ENCODE results near the gene SYT2. TPM values are rescaled to one million over a fixed set of nuclear protein-coding genes. Genes with fewer than 3 reads are reported as not detected.
"Not testable (repeated sequence)": the region's sequence is repeated elsewhere in the genome, so short reads cannot be mapped to it uniquely, and the experiment has no call there.

Gene SYT2
- total RNA-seq, 1 experiment from 2014 or later = not detected

GRCh38 chr1:202547215-202547614, 163.0 kb downstream of the SYT2 start:
- BruUV-seq (replicated peaks) = no TSS peak
- RAD21 ChIA-PET (ENCODE audit: low non-redundant PET in 1 of 2, low total read pairs in 2 of 2, uncharacterized antibody in 2 of 2, unreplicated experiment in 2 of 2) = no interaction called here
- no peak for TF ChIP-seq CTCF (IDR thresholded peaks at IDR 0.05 in 2 of 3, conservative IDR thresholded peaks at IDR 0.05 in 1 of 3; ENCODE audit: borderline replicate concordance in 1 of 3, insufficient read depth in 1 of 3, low read depth in 2 of 3, low read length in 2 of 3)
- TF ChIP-seq CBX3 (IDR thresholded peaks at IDR 0.05; ENCODE audit: low read depth) = no peak
- TF ChIP-seq FOSL1 (IDR thresholded peaks at IDR 0.05; ENCODE audit: low read depth) = no peak
- no peak for TF ChIP-seq EZH2phosphoT487 (IDR thresholded peaks at IDR 0.05; ENCODE audit: borderline replicate concordance)
- no peak for TF ChIP-seq RAD21 (IDR thresholded peaks at IDR 0.05; ENCODE audit: low read depth)
- no peak for TF ChIP-seq CEBPB (IDR thresholded peaks at IDR 0.05; ENCODE audit: low read depth)
- TF ChIP-seq YY1 (IDR thresholded peaks at IDR 0.05; ENCODE audit: extremely low read depth, insufficient replicate concordance, low read depth, low read length) = no peak
- TF ChIP-seq ZBTB33 (IDR thresholded peaks at IDR 0.05; ENCODE audit: extremely low read depth, insufficient replicate concordance, low read length) = no peak
- TF ChIP-seq EGR1 (IDR thresholded peaks at IDR 0.05; ENCODE audit: low read depth) = no peak
- no peak for TF ChIP-seq MAX (IDR thresholded peaks at IDR 0.05)
- no peak for DNase-seq (ENCODE audit: low read depth, low spot score)
- no peaks in the 10 kb centered on the region for H3K9me3 ChIP-seq (ENCODE audit: control insufficient read depth in 1 of 2, insufficient read depth in 1 of 2, low read depth in 1 of 2, low read length in 2 of 2)
- ATAC-seq = no peak
- H3K36me3 ChIP-seq (ENCODE audit: control insufficient read depth in 1 of 2, insufficient read depth in 2 of 2, low read length in 2 of 2) = no peaks in the 10 kb centered on the region
- POLR2A ChIA-PET = no interaction called here
- intact Hi-C loops (cut with micrococcal nuclease) = no loop called here
- no peak overlapping the region for H3K4me2 ChIP-seq (ENCODE audit: low read length)
- H3K27ac ChIP-seq (ENCODE audit: low read depth, low read length) = no peak overlapping the region
- H2AFZ ChIP-seq (ENCODE audit: low read depth, low read length, poor library complexity, severe bottlenecking) = no peak overlapping the region
- CTCF ChIA-PET = interaction anchor here (1.3 kb wide), 1 partner anchor 15 kb away, joined by 3 read pairs; no protein-coding TSS in a partner anchor
- no peaks in the 10 kb centered on the region for H4K20me1 ChIP-seq (ENCODE audit: insufficient read depth)
- no peaks in the 10 kb centered on the region for H3K79me2 ChIP-seq (ENCODE audit: insufficient read depth, low read length)
- no peaks in the 10 kb centered on the region for H3K27me3 ChIP-seq (ENCODE audit: insufficient read depth, low read length)
- no peaks in the 10 kb centered on the region for H3K4me1 ChIP-seq (ENCODE audit: control insufficient read depth in 1 of 2, insufficient read depth in 2 of 2, low read length in 2 of 2)
- H3K9me2 ChIP-seq (ENCODE audit: insufficient read depth) = no peaks in the 10 kb centered on the region
- no peak overlapping the region for H3K9ac ChIP-seq (ENCODE audit: low read length)
- no peak overlapping the region for H3K4me3 ChIP-seq (replicated peaks in 1 of 2; ENCODE audit: low read depth in 1 of 2, low read length in 2 of 2)

GRCh38 chr1:202546796-202547195, 163.5 kb downstream of the SYT2 start:
- RAD21 ChIA-PET (ENCODE audit: low non-redundant PET in 1 of 2, low total read pairs in 2 of 2, uncharacterized antibody in 2 of 2, unreplicated experiment in 2 of 2) = not testable (repeated sequence)

GRCh38 chr1:202546377-202546776, 163.9 kb downstream of the SYT2 start:
- POLR2A ChIA-PET; H4K20me1 ChIP-seq (ENCODE audit: insufficient read depth); H3K4me1 ChIP-seq (ENCODE audit: control insufficient read depth in 1 of 2, insufficient read depth in 2 of 2, low read length in 2 of 2); intact Hi-C loops (cut with micrococcal nuclease); H3K79me2 ChIP-seq (ENCODE audit: insufficient read depth, low read length); H3K4me2 ChIP-seq (ENCODE audit: low read length); ATAC-seq; RAD21 ChIA-PET (ENCODE audit: low non-redundant PET in 1 of 2, low total read pairs in 2 of 2, uncharacterized antibody in 2 of 2, unreplicated experiment in 2 of 2); H3K4me3 ChIP-seq (replicated peaks in 1 of 2; ENCODE audit: low read depth in 1 of 2, low read length in 2 of 2); H3K9ac ChIP-seq (ENCODE audit: low read length); H3K27me3 ChIP-seq (ENCODE audit: insufficient read depth, low read length); DNase-seq (ENCODE audit: low read depth, low spot score); H2AFZ ChIP-seq (ENCODE audit: low read depth, low read length, poor library complexity, severe bottlenecking); H3K27ac ChIP-seq (ENCODE audit: low read depth, low read length); H3K9me2 ChIP-seq (ENCODE audit: insufficient read depth); BruUV-seq (replicated peaks); H3K9me3 ChIP-seq (ENCODE audit: control insufficient read depth in 1 of 2, insufficient read depth in 1 of 2, low read depth in 1 of 2, low read length in 2 of 2); H3K36me3 ChIP-seq (ENCODE audit: control insufficient read depth in 1 of 2, insufficient read depth in 2 of 2, low read length in 2 of 2): not testable (repeated sequence)
- CTCF ChIA-PET = interaction anchor here (1.3 kb wide), 1 partner anchor 16 kb away, joined by 3 read pairs; no protein-coding TSS in a partner anchor

More at GRCh38 chr1:202546796-202547195, 163.5 kb downstream of the SYT2 start:
- DNase-seq (ENCODE audit: low read depth, low spot score); H4K20me1 ChIP-seq (ENCODE audit: insufficient read depth); POLR2A ChIA-PET; H3K27ac ChIP-seq (ENCODE audit: low read depth, low read length); ATAC-seq; H3K79me2 ChIP-seq (ENCODE audit: insufficient read depth, low read length); BruUV-seq (replicated peaks); intact Hi-C loops (cut with micrococcal nuclease); H3K4me3 ChIP-seq (replicated peaks in 1 of 2; ENCODE audit: low read depth in 1 of 2, low read length in 2 of 2); H3K9me2 ChIP-seq (ENCODE audit: insufficient read depth); H2AFZ ChIP-seq (ENCODE audit: low read depth, low read length, poor library complexity, severe bottlenecking); H3K9me3 ChIP-seq (ENCODE audit: control insufficient read depth in 1 of 2, insufficient read depth in 1 of 2, low read depth in 1 of 2, low read length in 2 of 2); H3K27me3 ChIP-seq (ENCODE audit: insufficient read depth, low read length); H3K4me1 ChIP-seq (ENCODE audit: control insufficient read depth in 1 of 2, insufficient read depth in 2 of 2, low read length in 2 of 2); H3K36me3 ChIP-seq (ENCODE audit: control insufficient read depth in 1 of 2, insufficient read depth in 2 of 2, low read length in 2 of 2); H3K4me2 ChIP-seq (ENCODE audit: low read length); H3K9ac ChIP-seq (ENCODE audit: low read length): not testable (repeated sequence)
- CTCF ChIA-PET = interaction anchor here (1.3 kb wide), 1 partner anchor 16 kb away, joined by 3 read pairs; no protein-coding TSS in a partner anchor
